HCT116 (cell line): ENCODE measurements around the gene PSMD10.

Experiments
- EZH2phosphoT487 ChIP-seq: fragments of 200-600 bp; IDR thresholded peaks from 2 replicates; pipeline ENCODE4 v1.6.1; 2018; ENCODE audit warnings: antibody characterized with exemption, borderline replicate concordance
- SRF ChIP-seq: IDR thresholded peaks from 2 replicates; pipeline ENCODE4 v1.6.1; 2012; ENCODE audit warnings: low read depth
- TF ChIP-seq, protein P1 (sequence below), 3 experiments: fragments of 200-600 bp in 1 of 3; sonication (generic) in 1 of 3; IDR thresholded peaks in 2 of 3; conservative IDR thresholded peaks in 1 of 3; 2 replicates each; pipeline ENCODE4 v1.5.1; 2012 to 2017; ENCODE audit warnings: low read depth in 2 of 3, low read length in 2 of 3, antibody characterized with exemption in 1 of 3, borderline replicate concordance in 1 of 3, control low read depth in 1 of 3, mild to moderate bottlenecking in 1 of 3, mixed read lengths in 1 of 3, mixed run types in 1 of 3, moderate library complexity in 1 of 3; ENCODE audit not compliant: insufficient read depth in 1 of 3

DNA sequence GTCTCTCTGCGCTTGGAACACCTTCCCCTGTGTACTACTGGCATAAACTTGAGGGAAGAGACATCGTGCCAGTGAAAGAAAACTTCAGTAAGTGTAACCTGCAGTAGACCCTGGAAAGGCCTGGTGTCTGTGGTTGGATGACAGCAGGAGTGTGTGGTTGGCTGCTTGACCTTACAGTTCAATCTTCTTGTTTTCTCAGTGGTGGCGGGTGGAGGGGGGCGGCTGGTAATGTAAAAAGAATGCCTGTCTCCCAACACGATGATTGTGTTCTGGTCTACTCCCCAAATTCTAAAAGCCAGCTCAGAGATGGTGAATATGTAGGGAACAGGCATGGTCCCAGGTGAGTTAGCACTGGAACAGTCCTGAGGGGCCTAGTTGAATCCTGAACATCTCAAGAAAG, 18.6 kb downstream of the PSMD10 start:
- TF ChIP-seq SRF (no peak), EZH2phosphoT487 (no peak)
- TF ChIP-seq, protein P1, sequence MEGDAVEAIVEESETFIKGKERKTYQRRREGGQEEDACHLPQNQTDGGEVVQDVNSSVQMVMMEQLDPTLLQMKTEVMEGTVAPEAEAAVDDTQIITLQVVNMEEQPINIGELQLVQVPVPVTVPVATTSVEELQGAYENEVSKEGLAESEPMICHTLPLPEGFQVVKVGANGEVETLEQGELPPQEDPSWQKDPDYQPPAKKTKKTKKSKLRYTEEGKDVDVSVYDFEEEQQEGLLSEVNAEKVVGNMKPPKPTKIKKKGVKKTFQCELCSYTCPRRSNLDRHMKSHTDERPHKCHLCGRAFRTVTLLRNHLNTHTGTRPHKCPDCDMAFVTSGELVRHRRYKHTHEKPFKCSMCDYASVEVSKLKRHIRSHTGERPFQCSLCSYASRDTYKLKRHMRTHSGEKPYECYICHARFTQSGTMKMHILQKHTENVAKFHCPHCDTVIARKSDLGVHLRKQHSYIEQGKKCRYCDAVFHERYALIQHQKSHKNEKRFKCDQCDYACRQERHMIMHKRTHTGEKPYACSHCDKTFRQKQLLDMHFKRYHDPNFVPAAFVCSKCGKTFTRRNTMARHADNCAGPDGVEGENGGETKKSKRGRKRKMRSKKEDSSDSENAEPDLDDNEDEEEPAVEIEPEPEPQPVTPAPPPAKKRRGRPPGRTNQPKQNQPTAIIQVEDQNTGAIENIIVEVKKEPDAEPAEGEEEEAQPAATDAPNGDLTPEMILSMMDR (IDR thresholded peaks at IDR 0.05 in 2 of 3, conservative IDR thresholded peaks at IDR 0.05 in 1 of 3; ENCODE audit: borderline replicate concordance in 1 of 3, insufficient read depth in 1 of 3, low read depth in 2 of 3, low read length in 2 of 3), result no peak
